NK-92 (cell line): Measurements from ENCODE around the gene ZNF503.

Experiments used
- DNase-seq: peaks from one replicate; lab custom pipeline; 2025; ENCODE audit not compliant: unreplicated experiment; lab: John Stamatoyannopoulos, UW

Gene ZNF503

DNA sequence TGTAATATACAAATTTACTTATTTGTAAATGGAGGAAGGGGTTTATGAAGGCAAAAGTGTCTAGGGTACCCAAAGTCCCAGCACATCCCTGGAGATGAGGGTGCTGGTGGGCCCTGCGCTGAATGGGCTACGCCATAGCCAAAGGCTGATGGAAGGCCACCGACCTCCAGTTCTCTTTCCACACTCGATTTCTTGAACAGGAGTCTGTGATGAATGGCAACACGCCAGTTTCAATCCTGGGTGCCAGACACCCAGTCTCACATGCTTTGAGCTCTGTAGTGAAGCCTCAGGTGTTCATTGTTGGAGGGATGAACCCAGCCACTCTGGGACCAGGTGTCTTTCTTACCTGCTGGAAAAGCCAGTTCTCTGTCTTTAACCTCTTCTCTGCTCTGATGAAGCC is 30.6 kb upstream of the ZNF503 start:
- no peak for DNase-seq

DNA sequence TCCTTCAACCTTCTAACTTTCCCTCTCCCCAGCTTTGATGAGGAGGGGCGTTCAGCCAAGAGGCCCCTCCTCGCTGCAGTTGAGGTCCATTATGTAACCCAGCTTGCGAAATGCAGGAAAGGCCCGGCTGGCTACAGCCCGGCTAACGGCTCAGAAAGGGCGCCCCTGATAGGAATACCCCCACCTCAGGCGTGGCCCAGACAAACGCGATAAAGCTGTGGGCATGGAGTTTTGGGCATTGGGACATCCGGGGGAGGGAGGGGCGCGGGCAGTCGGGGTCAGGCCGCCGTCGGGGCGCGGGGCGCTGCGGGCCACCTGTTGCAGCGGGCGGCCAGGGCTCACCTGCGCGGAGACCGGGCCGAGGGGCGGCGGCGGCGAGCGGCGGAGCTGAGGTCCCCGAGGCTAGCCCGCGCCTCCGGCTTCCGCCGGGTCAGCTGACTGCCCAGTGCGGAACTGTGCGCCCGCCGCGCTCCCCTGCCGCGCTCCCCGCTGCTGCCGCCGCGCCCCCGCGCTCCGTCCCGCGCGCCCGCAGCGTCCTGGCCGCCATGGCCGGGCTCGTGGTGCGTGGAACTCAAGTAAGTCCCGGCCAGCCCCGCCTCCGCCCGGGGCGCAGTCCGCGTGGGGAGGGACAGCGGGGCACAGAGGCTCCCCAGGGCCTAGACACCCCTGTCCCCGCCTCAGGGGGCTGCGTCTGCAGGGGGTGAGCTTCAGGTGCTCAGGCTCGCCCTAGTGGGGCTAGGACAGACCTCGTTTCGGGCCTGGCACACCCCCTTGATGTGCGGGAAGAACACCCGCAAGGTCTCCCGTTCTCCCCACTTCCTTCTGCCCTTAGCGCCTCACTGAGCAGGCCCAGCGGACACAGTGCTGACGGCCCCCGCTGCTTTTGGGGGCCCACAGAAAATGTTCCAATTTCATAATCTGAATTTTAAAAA is 29.9 kb upstream of the ZNF503 start, which contains the start of gene LRMDA:
Gene LRMDA, plus strand, starts transcription at position 445 of the 932 bp plus-strand sequence.
- no peak for DNase-seq

DNA sequence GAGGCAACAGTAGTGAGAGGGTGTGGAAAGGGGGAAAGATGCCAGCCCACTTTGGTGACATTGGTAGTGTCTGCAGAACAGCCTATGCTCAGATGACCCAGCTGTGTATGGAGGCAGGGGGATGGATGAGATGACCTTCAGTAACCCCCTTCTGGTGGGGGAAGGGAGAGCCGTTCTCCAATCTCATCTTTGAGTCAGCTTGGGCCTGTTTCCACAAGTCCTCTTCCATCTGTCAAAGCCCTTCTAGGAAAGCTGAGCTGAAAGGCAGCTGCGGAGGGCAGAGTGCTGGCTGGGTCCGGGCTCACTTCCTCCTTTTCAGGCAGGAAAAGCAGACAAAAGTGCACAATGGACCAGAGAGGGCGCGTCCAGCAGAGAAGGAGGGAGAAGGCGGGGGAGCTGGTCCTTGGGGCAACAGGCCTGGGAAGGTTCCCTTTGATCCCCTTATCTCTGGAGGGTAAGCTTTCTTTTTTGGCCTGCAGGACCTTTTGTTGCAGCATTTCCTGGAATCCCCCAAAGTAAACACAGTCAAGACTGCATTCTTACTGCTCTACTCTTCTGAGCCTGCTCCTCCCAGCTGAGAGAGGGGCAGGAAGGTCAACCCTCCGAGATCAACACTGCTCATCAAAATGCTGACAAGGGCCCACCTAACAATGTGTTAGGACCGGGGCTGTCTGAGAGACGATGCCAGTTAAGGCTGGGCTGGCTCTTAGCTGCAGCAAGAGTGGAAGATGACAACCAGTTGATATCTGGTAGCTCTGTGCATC is 28.6 kb upstream of the ZNF503 start:
- no peak for DNase-seq

DNA sequence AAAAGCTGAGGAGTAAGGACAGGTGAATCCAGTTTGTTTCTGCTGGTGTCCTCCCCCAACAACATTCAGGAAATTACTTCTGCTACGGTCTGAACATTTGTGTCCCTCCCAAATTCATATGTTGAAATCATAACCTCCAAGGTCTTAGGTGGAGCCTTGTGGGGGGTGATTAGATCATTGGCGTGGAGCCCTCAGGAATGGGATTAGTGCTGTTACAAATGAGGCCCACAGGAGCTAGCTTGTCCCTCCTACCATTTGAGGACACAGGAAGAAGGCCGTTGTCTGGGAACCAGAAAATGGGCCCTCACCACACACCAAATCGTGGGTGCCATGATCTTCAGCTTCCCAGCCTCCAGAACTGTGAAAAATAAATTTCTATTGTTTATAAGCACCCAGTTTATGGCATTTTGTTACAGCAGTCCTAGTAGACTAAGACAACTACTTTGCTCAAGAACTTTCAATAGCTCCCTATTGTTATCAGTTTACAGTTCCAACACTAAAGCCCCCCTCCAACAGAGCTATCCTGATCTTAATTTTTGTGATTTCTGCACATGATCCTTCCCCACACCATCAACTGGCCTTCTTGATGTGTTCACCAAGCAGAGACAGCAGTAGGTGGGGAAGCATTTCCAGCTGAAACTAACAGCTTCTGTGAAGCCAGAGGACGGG is 27.7 kb upstream of the ZNF503 start:
- no peak for DNase-seq

- no peak for DNase-seq
These were observed 27.0 kb upstream of the ZNF503 start for GRCh38 chr10:75428434-75429158.

DNA sequence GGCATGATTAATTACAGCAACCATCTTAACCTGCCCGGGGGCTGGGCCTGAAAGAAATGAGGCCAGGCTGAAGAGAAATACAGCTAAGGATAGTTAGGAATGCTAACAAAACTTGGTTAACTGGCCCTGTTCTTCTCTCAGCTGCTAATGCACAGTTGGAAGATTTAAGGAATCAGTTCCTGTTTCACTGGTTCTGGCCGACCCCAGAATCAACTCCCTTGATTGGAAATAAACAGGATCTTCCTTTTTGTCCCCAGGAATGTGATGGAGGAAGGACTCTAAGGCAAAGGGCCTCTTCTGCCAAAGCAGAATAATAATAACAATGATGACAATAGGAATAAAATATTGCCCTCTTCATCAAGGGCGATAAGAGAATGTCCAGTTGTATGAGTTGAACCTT is 26.4 kb upstream of the ZNF503 start:
- DNase-seq: no peak

DNA sequence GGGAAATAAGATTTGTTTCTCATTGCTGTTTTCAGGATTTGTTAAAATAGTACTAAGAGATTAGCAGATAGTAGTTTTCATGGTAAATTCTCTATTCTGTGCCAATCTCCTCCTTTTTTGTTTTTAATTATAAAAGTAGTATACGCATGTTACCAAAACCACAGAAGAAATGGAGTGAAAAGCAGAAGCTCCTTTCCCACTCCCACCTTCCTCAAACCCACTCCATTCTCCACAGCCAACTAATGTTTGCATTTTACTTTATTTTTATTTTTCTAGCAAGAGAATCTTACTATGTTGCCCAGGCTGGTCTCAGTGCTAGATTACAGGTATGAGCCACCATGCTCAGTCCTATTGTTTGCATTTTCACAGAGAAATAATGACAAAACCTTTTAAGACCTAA is 25.3 kb upstream of the ZNF503 start:
- no peak for DNase-seq

- no peak for DNase-seq
These were observed 23.9 kb upstream of the ZNF503 start for GRCh38 chr10:75425291-75426079.

- DNase-seq: no peak
These were observed 23.0 kb upstream of the ZNF503 start for GRCh38 chr10:75424571-75424970.

DNA sequence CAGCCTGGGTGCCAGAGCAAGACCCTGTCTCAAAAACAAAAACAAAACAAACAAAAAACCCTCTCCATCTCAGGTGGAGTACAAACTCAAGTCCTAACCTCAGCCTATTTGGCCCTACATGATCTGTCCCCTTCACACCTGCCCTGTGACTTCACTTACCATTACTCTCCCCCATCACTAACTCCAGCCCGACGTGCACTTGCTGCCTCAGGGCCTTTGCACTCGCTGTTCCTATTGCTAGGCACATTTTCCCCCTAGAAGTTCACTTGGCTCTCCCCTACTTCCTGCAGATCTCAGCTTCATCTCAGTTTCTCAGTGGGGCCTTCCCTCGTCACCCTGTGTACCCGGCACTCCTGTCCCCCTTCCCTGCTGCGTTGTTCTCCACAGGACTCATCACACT is 21.3 kb upstream of the ZNF503 start:
- no peak for DNase-seq

DNA sequence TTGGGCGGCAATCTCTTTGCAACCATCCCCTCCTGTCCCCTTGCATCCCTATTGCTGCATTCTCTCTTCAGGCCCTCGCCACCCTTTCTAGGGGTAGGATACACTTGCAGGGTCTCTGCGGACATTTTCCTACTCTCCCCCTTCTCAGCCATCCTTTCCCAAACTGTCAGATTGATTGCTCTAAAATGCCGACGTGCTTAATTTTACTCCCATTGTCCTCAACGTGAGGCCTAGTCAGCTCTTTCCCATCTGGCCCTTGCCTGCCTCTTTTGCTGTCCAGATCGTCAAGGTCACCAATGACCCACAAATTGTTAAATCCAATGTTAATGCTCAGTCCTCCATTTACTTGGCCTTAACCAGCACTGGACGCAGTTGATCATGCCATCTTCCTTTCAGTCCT is 17.1 kb upstream of the ZNF503 start:
- no peak for DNase-seq

DNA sequence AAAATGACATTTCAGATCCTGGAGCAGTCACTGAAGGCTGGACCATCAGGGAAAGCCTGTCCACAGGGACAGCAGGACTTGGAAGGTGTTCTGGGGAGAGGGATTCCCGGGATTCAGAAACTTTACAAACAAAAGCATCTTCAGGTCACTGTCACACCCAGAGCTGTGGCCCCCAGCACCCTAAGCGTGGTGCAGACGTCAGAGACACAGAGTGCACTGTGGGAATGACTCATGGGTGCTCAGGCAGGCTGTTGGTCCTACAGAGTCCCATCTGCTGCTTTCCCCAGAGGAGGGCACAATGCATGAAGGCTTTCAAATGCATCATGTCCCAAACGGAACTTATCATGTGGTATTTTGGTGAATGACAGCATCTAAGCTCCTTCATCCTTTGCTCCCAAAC is 16.7 kb upstream of the ZNF503 start:
- no peak for DNase-seq

- no peak for DNase-seq
These were observed 16.0 kb upstream of the ZNF503 start for GRCh38 chr10:75417522-75417927.

- DNase-seq: no peak
These were observed 13.0 kb upstream of the ZNF503 start for GRCh38 chr10:75414527-75414926.

DNA sequence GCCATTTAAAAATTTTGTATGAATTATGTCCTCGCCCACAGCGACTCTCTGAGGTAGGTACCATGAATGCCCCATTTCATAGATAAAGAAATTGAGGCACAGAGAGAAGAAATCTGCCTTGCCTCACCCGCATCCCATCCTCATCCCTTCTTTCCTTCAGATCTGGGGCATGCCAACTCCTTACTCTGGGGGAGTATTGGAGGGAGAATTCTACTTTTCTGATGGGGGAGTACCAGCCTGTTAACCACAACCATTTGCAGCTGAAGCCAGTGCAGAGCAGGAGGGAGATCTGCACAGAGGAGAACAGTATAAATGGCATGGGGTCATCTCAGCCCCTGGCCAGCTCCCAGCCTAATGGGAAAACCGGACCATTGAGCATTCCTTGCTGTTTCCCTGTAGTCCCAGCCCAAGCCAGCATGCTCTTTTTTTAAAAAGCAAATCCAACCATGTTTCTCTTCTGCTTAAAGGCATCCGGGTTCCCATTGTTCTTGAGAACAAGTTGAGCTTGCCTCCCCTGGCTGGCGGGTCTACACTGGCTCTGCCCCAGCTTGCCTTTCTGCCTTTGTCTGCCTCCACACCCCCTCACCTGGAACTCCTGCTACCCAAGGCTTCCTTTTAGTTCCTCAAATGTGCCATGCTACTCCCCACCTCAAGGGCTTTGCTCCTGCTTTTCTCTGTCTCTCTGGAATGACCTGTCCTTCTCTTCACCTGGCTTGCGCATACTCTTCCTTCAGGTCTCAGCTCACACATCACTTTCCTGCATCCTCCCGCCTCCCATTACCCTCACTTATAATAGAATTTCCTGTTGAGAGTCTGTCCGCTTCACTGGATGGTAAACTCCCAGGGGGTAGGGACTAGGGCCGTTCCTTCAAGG is 8.8 kb upstream of the ZNF503 start:
- no peak for DNase-seq

DNA sequence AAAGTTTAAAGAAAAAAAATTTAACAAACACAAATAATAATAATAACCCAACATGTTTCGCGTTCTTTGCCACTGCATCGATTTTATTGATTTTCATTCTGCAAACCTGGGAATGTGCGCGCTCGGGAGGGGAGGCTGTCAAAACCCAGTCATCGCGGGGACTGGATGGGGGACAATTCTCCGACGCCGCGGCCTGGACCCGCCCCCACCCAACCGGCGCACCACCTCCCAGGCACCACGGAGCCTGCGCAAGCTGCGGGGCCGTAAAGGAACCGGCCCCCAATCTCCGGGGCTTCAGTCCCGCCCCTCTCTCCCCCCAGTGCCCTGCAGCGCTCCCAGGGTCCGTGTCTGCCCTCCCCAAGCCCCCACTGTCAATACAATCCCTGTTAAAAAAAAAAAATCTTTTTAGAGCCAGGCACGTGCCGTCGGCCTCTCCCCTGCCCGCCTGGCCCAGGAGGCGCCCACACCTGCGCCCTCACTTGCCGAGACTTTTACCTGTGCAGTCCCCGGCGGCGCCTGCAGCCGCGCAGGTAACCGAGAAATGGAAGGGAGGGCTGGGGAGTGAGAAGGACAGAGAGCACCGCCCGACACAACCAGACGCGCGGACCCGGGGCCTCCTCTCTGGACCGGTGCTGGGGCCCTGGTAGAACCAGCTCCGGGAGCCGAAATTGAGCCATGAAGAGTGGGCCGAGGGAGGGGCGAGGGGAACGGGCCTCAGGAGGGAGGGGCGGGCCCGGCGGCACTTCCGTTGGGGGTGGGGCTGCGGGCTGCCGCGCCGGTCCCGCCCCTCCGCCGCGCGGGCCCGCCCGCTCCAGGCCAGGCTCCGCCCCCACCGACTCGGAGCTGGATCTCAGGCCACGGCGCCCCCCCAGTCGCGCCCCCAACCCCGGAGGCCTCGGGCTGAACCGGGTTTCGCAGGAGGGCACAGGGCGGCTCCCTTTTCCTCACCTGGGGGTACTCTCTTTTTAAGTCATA is 7.6 kb upstream of the ZNF503 start:
- DNase-seq: no peak

DNA sequence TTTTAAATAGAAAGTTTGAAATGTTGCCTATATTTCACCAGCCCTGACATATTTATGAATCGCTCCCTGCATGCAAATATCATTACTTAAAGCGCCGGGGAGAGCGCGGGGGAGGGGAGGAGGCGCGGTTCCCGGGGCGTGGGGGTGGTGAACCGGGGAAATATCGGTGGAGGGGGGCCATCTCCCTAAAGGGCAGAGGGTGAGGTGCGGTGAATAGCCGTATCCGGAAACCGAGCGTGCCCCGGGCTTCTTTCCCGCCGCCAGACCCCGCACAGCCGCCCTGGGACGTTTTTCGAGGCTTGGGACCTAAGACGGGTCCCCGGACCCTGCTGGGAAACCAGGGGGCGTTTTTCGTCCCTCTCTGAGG is 6.9 kb upstream of the ZNF503 start:
- no peak for DNase-seq
